GM12878 (cell line): Measurements from ENCODE around the gene ARFRP1. TPM values are rescaled to one million over a fixed set of nuclear protein-coding genes. Genes with fewer than 3 reads are reported as not detected.

Experiments used
- ATAC-seq: fragments of 200-7000 bp; cut with Tn5 transposase; 3 replicates; pipeline ENCODE4 v1.9.1; 2020; ENCODE audit warnings: mild to moderate bottlenecking, moderate library complexity
- BruUV-seq: library from RNA; stranded (reverse); fragments of 400-500 nt; replicated peaks from 2 replicates; lab custom pipeline; 2021; lab: Mats Ljungman, UMichigan
- CTCF ChIA-PET: fragments of 300-600 bp; sonication (Branson Sonifier 250); formaldehyde crosslinking; extraction: SDS; loops from one replicate; lab custom pipeline; 2021; ENCODE audit warnings: inconsistent platforms; lab: Yijun Ruan, JAX
- POLR2A ChIA-PET: fragments of 350-600 bp; formaldehyde crosslinking; extraction: SDS; loops from one replicate; lab custom pipeline; 2021; ENCODE audit warnings: inconsistent platforms; lab: Charles Lee
- RAD21 ChIA-PET: fragments of 300-600 bp; sonication (Branson Sonifier 250); formaldehyde crosslinking; loops from one replicate; lab custom pipeline; 2023; ENCODE audit warnings: antibody characterized with exemption; ENCODE audit not compliant: unreplicated experiment; lab: Charles Lee
- SMC1A ChIA-PET: fragments of 300-600 bp; sonication (Branson Sonifier 250); formaldehyde crosslinking; loops from one replicate; lab custom pipeline; 2023; ENCODE audit not compliant: unreplicated experiment, uncharacterized antibody; lab: Charles Lee
- DNase-seq: peaks from one replicate; pipeline ENCODE4 v3.0.0-alpha.2; 2011; ENCODE audit warnings: low read depth, low spot score
- FAIRE-seq: peaks from 3 replicates; lab custom pipeline; 2011; peaks lifted over from hg19 to GRCh38; lab: Jason Lieb, UNC
- H2AFZ ChIP-seq: 2 replicates; pipeline ENCODE4 v1.6.0; 2011; ENCODE audit warnings: low read depth, low read length, control low read depth; ENCODE audit not compliant: control insufficient read depth
- H3K27ac ChIP-seq: 2 replicates; pipeline ENCODE4 v1.5.1; 2011; ENCODE audit warnings: control low read depth; ENCODE audit not compliant: control insufficient read depth, insufficient read depth
- H3K27me3 ChIP-seq, 2 experiments: replicated peaks in 1 of 2; 2 replicates each; pipeline versions ENCODE4 v1.6.0 to v1.6.1; 2011; ENCODE audit warnings: low read length in 1 of 2; ENCODE audit not compliant: control insufficient read depth in 2 of 2, insufficient read depth in 2 of 2
- H3K36me3 ChIP-seq, 2 experiments: 2 replicates each; pipeline ENCODE4 v1.5.1; 2011; ENCODE audit warnings: low read length in 1 of 2; ENCODE audit not compliant: control insufficient read depth in 2 of 2, insufficient read depth in 2 of 2
- H3K4me1 ChIP-seq: 2 replicates; pipeline ENCODE4 v1.6.1; 2011; ENCODE audit warnings: mild to moderate bottlenecking, low read length, moderate library complexity, mixed read lengths; ENCODE audit not compliant: control insufficient read depth, insufficient read depth
- H3K4me2 ChIP-seq: 2 replicates; pipeline ENCODE4 v1.6.0; 2011; ENCODE audit warnings: control low read depth; ENCODE audit not compliant: control insufficient read depth, insufficient read depth
- H3K4me3 ChIP-seq: fragments of 200-600 bp; sonication (generic); 2 replicates; pipeline ENCODE4 v1.5.1; 2016
- H3K79me2 ChIP-seq: 2 replicates; pipeline ENCODE4 v1.6.0; 2011; ENCODE audit warnings: low read length; ENCODE audit not compliant: control insufficient read depth, insufficient read depth
- H3K9ac ChIP-seq: 2 replicates; pipeline ENCODE4 v1.8.0; 2011; ENCODE audit warnings: low read length, control low read depth, mixed read lengths; ENCODE audit not compliant: control insufficient read depth, insufficient read depth
- H3K9me3 ChIP-seq: replicated peaks from 3 replicates; pipeline ENCODE4 v1.5.1; 2011; ENCODE audit warnings: mild to moderate bottlenecking, low read length; ENCODE audit not compliant: control insufficient read depth, insufficient read depth
- H4K20me1 ChIP-seq: 2 replicates; pipeline ENCODE4 v1.6.0; 2011; ENCODE audit not compliant: control insufficient read depth, insufficient read depth
- BCL3 ChIP-seq: IDR thresholded peaks from 2 replicates; pipeline ENCODE4 v1.6.1; 2011; ENCODE audit warnings: borderline replicate concordance, low read depth, mild to moderate bottlenecking, moderate library complexity, low read length; ENCODE audit not compliant: insufficient read depth, poor library complexity, severe bottlenecking
- CHD4 ChIP-seq: fragments of 200-600 bp; sonication (generic); IDR thresholded peaks from 2 replicates; pipeline ENCODE4 v1.6.1; 2016; ENCODE audit warnings: mild to moderate bottlenecking
- CREM ChIP-seq: IDR thresholded peaks from 2 replicates; pipeline ENCODE4 v1.6.1; 2014; ENCODE audit warnings: antibody characterized with exemption, low read depth
- EP300 ChIP-seq, 2 experiments: fragments of 150-350 bp in 1 of 2; IDR thresholded peaks; 2 replicates each; pipeline ENCODE4 v1.6.1; 2011 to 2012; ENCODE audit warnings: low read depth in 2 of 2, low read length in 2 of 2, borderline replicate concordance in 1 of 2, improper control_type of control experiment in 1 of 2, inconsistent platforms in 1 of 2; ENCODE audit not compliant: control insufficient read depth in 1 of 2
- ESRRA ChIP-seq: IDR thresholded peaks from 2 replicates; pipeline ENCODE4 v1.6.1; 2012; ENCODE audit warnings: mild to moderate bottlenecking, low read length, improper control_type of control experiment
- FOS ChIP-seq: IDR thresholded peaks from 3 replicates; pipeline ENCODE4 v1.6.1; 2011; ENCODE audit warnings: borderline replicate concordance; ENCODE audit not compliant: insufficient read length; ENCODE audit errors: extremely low read depth
- IKZF2 ChIP-seq, 2 experiments: fragments of 450-650 bp; IDR thresholded peaks; 2 replicates each; pipeline ENCODE4 v1.6.1; 2017; ENCODE audit warnings: mild to moderate bottlenecking in 2 of 2, moderate library complexity in 2 of 2
- KDM1A ChIP-seq: fragments of 200-600 bp; sonication (generic); IDR thresholded peaks from 2 replicates; pipeline ENCODE4 v1.6.1; 2016; ENCODE audit warnings: borderline replicate concordance
- MYC ChIP-seq: IDR thresholded peaks from 2 replicates; pipeline ENCODE4 v1.6.1; 2011; ENCODE audit warnings: mild to moderate bottlenecking, low read length, moderate library complexity, inconsistent platforms; ENCODE audit not compliant: insufficient read depth, insufficient replicate concordance, insufficient read length, severe bottlenecking
- NFIC ChIP-seq: IDR thresholded peaks from 2 replicates; pipeline ENCODE4 v1.6.1; 2012; ENCODE audit warnings: low read depth, mild to moderate bottlenecking, inconsistent platforms, low read length, moderate library complexity
- PAX5 ChIP-seq: IDR thresholded peaks from 2 replicates; pipeline ENCODE4 v1.6.1; 2011; ENCODE audit warnings: low read depth, low read length, borderline replicate concordance
- RAD21 ChIP-seq: IDR thresholded peaks from 2 replicates; pipeline ENCODE4 v1.6.1; 2011; ENCODE audit warnings: mild to moderate bottlenecking, low read depth, low read length, moderate library complexity; ENCODE audit not compliant: insufficient read depth
- REST ChIP-seq: IDR thresholded peaks from 2 replicates; pipeline ENCODE4 v1.6.1; 2012; ENCODE audit warnings: mild to moderate bottlenecking, low read depth, low read length
- RUNX3 ChIP-seq: IDR thresholded peaks from 2 replicates; pipeline ENCODE4 v1.6.1; 2012; ENCODE audit warnings: low read length, inconsistent platforms
- SPI1 ChIP-seq: IDR thresholded peaks from 2 replicates; pipeline ENCODE4 v1.6.1; 2011; ENCODE audit warnings: low read depth, mild to moderate bottlenecking, low read length, moderate library complexity, borderline replicate concordance; ENCODE audit not compliant: insufficient read depth
- TARDBP ChIP-seq: IDR thresholded peaks from 2 replicates; pipeline ENCODE4 v1.6.1; 2016; ENCODE audit warnings: borderline replicate concordance
- TCF12 ChIP-seq: IDR thresholded peaks from 2 replicates; pipeline ENCODE4 v1.6.1; 2011; ENCODE audit warnings: low read depth, mild to moderate bottlenecking, low read length
- TCF3 ChIP-seq: IDR thresholded peaks from 2 replicates; pipeline ENCODE4 v1.6.1; 2012; ENCODE audit warnings: low read depth, mild to moderate bottlenecking, low read length, borderline replicate concordance; ENCODE audit not compliant: insufficient read depth
- WRNIP1 ChIP-seq: IDR thresholded peaks from 2 replicates; pipeline ENCODE4 v1.6.1; 2011; ENCODE audit warnings: low read depth, low read length, improper control_type of control experiment, borderline replicate concordance
- WGBS: methylation state at CpG from one replicate; pipeline ENCODE4 v1.1.6; 2016; ENCODE audit warnings: low lambda C conversion rate; ENCODE audit not compliant: insufficient replicate concordance, insufficient coverage; ENCODE audit errors: missing lambda C conversion rate; 5-methylcytosine and 5-hydroxymethylcytosine counted together
- in situ Hi-C: fragments of 300-500 bp; cut with MboI; formaldehyde crosslinking; loops from 9 replicates; pipeline ENCODE4 v1.14.3; 2018; ENCODE audit warnings: mixed read lengths
- intact Hi-C: fragments of 100-400 bp; cut with micrococcal nuclease; formaldehyde crosslinking; loops from one replicate; pipeline ENCODE4 v1.14.2; 2022; ENCODE audit not compliant: unreplicated experiment
- polyA plus RNA-seq, 11 experiments: library from polyadenylated mRNA; depleted of rRNA in 4 of 11; unstranded in 6 of 11; stranded (reverse) in 5 of 11; fragments of >200 nt; fragmentation: Nextera tagmentation in 4 of 11; fragmentation: Illumina TruSeq in 1 of 11; extraction: Ambion mirVana in 4 of 11; extraction: Trizol in 1 of 11; gene quantifications; 1 replicate in 1 of 11; 2 replicates in 10 of 11; pipeline versions ENCODE4 v1.2.1 to v1.2.3, GENCODE V29; 2011 to 2016; ENCODE audit warnings: inconsistent platforms in 2 of 11, missing spikeins in 2 of 11, low read depth in 1 of 11
- total RNA-seq, 4 experiments: library from RNA; depleted of rRNA in 3 of 4; stranded (reverse); fragments of >200 nt in 3 of 4; fragmentation: Illumina TruSeq in 1 of 4; extraction: Trizol in 1 of 4; gene quantifications; 2 replicates each; pipeline versions ENCODE4 v1.2.1 to v1.2.3, GENCODE V29; 2013 to 2021

The ARFRP1 gene
- total and polyA plus RNA-seq, 10 of the 15 experiments (the other 5 are each of a cell fraction or from before 2014, with no cell fraction given), result 0.37 to 71.7 (median 34.6) TPM

DNA sequence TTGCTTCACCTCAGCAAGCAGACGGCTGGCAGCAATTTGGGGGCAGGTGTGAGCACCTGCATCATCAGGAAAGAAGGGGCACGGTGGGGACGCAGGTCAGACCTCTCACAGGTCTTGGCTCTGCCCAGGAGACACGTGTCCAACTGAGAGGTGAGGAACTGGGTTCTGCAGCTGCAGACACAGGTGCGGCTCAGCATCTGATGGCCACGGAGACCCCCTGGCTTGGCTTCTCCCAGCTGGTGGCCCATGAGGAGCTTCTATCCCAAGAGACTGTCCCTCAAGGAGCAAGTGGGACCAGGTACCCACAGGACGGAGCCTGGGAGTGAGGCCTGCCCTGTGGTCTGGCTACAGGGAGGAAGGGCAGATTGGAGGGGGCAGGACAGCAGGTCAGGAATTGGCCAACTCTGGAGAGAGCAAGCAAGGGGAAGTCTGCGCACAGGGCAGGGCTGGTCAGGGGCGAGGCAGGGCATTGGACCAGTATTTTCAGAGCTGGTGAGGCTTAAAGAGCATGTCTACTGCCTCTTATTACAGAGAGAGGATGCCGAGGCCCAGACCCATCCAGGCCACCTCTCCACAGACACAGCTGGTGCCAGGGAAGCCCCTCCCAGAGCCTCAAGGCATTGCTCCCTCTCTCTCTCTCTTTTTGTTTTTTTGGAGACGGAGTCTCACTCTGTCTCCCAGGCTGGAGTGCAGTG, 58.7 kb downstream of the ARFRP1 start:
- CTCF ChIA-PET, result interaction anchor here (0.6 to 1.0 kb wide), 2 partner anchors 9 to 471 kb away, joined by 3 to 4 read pairs; partner anchors contain the start of gene RTEL1
- Histone ChIP-seq H3K4me2 (no peak overlapping the region), H2AFZ (no peak overlapping the region), H3K79me2 (no peaks in the 10 kb centered on the region), H3K27ac (no peak overlapping the region), H3K4me1 (no peaks in the 10 kb centered on the region), H4K20me1 (no peaks in the 10 kb centered on the region), H3K9me3 (no peaks in the 10 kb centered on the region), H3K27me3 (peaks cover under 1 to 4% of the 10 kb centered on the region in 2 experiments; a peak in 3 of 4 replicates), H3K4me3 (no peak overlapping the region), H3K36me3 (no peaks in the 10 kb centered on the region), H3K9ac (no peak overlapping the region)
- intact Hi-C loops, result no loop called here
- no TSS peak for BruUV-seq
- RAD21 ChIA-PET, result no interaction called here
- TF ChIP-seq NFIC (no peak), REST (no peak), IKZF2 (IDR thresholded peaks at IDR 0.05) (no peak), ESRRA (no peak), FOS (no peak), KDM1A (no peak), SPI1 (no peak), BCL3 (no peak), CREM (no peak), TCF3 (no peak), RUNX3 (no peak), TARDBP (no peak), PAX5 (no peak), TCF12 (no peak), WRNIP1 (no peak), CHD4 (no peak), RAD21 (no peak), MYC (no peak), EP300 (IDR thresholded peaks at IDR 0.05; ENCODE audit: borderline replicate concordance in 1 of 2, control insufficient read depth in 1 of 2, low read depth in 2 of 2, low read length in 2 of 2) (no peak)
- in situ Hi-C loops, result no loop called here
- FAIRE-seq (no peak), DNase-seq (no peak), ATAC-seq (no peak)
- POLR2A ChIA-PET, result no interaction called here
- SMC1A ChIA-PET, result interaction anchor here (1.2 kb wide), 1 partner anchor 80 kb away, joined by 3 read pairs; no protein-coding TSS in a partner anchor
- WGBS, result 42% methylated on average over 11 of the region's 11 CpGs
